ENCODE data around the gene VPS35L. TPM values are rescaled to one million over a fixed set of nuclear protein-coding genes. Genes with fewer than 3 reads are reported as not detected.

The VPS35L gene
- total and polyA plus RNA-seq, 2 experiments from 2014 or later = 48.0 to 54.6 TPM

- TF ChIP-seq ZNF462 (CRISPR knock-in tag; IDR thresholded peaks at IDR 0.05) (no peak), JUNB (IDR thresholded peaks at IDR 0.05; ENCODE audit: unreplicated experiment) (no peak), ZNF114 (CRISPR knock-in tag; IDR thresholded peaks at IDR 0.05) (no peak)
These were observed 140.8 kb downstream of the VPS35L start (continued) for GRCh38 chr16:19696328-19696727.

GRCh38 chr16:19696961-19697360 is 141.5 kb downstream of the VPS35L start:
- Histone ChIP-seq H4K20me1 (replicated peaks; ENCODE audit: insufficient read depth) (peaks cover 18% of the 10 kb centered on the region; the same call in 1 of the 2 replicates), H3K9me2 (ENCODE audit: insufficient read depth) (no peaks in the 10 kb centered on the region), H3K4me1 (ENCODE audit: insufficient read depth) (no peaks in the 10 kb centered on the region), H2AFZ (no peak overlapping the region), H3K4me3 (no peak overlapping the region), H3K27ac (ENCODE audit: low read depth) (no peak overlapping the region), H3K27me3 (ENCODE audit: insufficient read depth) (no peaks in the 10 kb centered on the region), H3K79me2 (replicated peaks; ENCODE audit: insufficient read depth) (0 out of 2 replicates have a peak, but pooled peaks cover 3% of the 10 kb centered on the region), H3K4me2 (no peak overlapping the region), H3K36me3 (ENCODE audit: insufficient read depth) (peaks cover 21% of the 10 kb centered on the region), H3F3A (replicated peaks; ENCODE audit: low read depth) (0 out of 2 replicates have a peak, but pooled peaks cover 10% of the 10 kb centered on the region)
- peaks cover 25% of the 10 kb centered on the region; the same call in 2 of the 3 replicates for H3K9me3 Mint-ChIP-seq
- H3K4me1 Mint-ChIP-seq = no peaks in the 10 kb centered on the region
- ATAC-seq (no peak; the same call in 2 of the 3 replicates), DNase-seq (ENCODE audit: low spot score) (no peak)
- no peak overlapping the region; the same call in 1 of the 2 replicates for H3K27ac Mint-ChIP-seq
- H3K27me3 Mint-ChIP-seq (ENCODE audit: insufficient read depth, low read depth, poor library complexity) = no peaks in the 10 kb centered on the region
- peaks cover 88% of the 10 kb centered on the region for H3K36me3 Mint-ChIP-seq (ENCODE audit: low read depth)
- no peak overlapping the region for H3K4me3 Mint-ChIP-seq
- TF ChIP-seq STAT1 (IDR thresholded peaks at IDR 0.05; ENCODE audit: unreplicated experiment) (no peak), POLR2AphosphoS5 (IDR thresholded peaks at IDR 0.05; ENCODE audit: low read depth) (no peak), JUNB (IDR thresholded peaks at IDR 0.05; ENCODE audit: unreplicated experiment) (no peak), ETS1 (IDR thresholded peaks at IDR 0.05) (no peak), ZNF462 (CRISPR knock-in tag; IDR thresholded peaks at IDR 0.05) (no peak)
